NT2/D1 (cell line): ENCODE results near the gene SMU1.

ENCODE experiments used
- SUZ12 ChIP-seq: IDR thresholded peaks from 2 replicates; pipeline ENCODE4 v1.6.1; 2011; ENCODE audit not compliant: insufficient read length, insufficient read depth; ENCODE audit errors: extremely low read depth
- YY1 ChIP-seq: IDR thresholded peaks from 2 replicates; pipeline ENCODE4 v1.6.1; 2011; ENCODE audit not compliant: insufficient read length, insufficient read depth
- ZNF274 ChIP-seq: IDR thresholded peaks from 2 replicates; pipeline ENCODE4 v1.6.1; 2011; ENCODE audit warnings: mild to moderate bottlenecking, low read depth, low read length

DNA sequence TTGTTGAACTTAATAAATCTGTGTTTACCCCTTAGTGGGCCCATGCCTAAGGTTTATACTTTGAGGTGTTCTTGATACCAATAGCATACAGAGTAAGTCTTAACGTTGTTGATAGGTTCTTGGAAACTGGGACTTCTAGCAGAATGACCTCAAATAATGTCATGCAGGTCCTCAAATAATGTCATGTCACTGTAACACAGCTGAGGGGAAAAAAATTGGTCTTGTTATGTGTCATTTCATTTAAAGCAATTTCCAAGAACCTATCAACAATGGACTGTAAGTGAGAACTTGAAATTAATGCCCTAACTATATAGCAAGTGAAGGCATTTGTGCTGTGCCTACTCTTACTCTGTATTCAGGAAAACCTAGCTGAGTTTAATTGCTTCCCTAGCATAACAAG, 44.2 kb downstream of the SMU1 start:
- TF ChIP-seq YY1 (no peak), ZNF274 (no peak), SUZ12 (no peak)
